K562 (cell line): Measurements from ENCODE around the gene KMT5C. TPM values are rescaled to one million over a fixed set of nuclear protein-coding genes. Genes with fewer than 3 reads are reported as not detected.

Source experiments
- BHLHE40 ChIP-seq: IDR thresholded peaks from 2 replicates; pipeline ENCODE4 v1.6.1; 2011; ENCODE audit warnings: low read length, improper control_type of control experiment
- CAMTA2 ChIP-seq: fragments of 250-450 bp; sonication (Bioruptor Pico); conservative IDR thresholded peaks from 2 replicates; pipeline ENCODE4 v1.5.1; 2022
- CC2D1A ChIP-seq: fragments of 450-650 bp; IDR thresholded peaks from 2 replicates; pipeline ENCODE4 v1.6.1; 2017; ENCODE audit warnings: mild to moderate bottlenecking
- HCFC1 ChIP-seq: IDR thresholded peaks from 2 replicates; pipeline ENCODE4 v1.6.1; 2012; ENCODE audit warnings: low read depth, low read length, improper control_type of control experiment
- MAFG ChIP-seq: fragments of 450-650 bp; conservative IDR thresholded peaks from 2 replicates; pipeline ENCODE4 v1.6.1; 2016; ENCODE audit warnings: missing genetic modification characterization, missing compliant biosample characterization
- NR2C1 ChIP-seq, 2 experiments: fragments of 450-650 bp; IDR thresholded peaks; 2 replicates each; pipeline ENCODE4 v1.6.1; 2017; ENCODE audit warnings: mild to moderate bottlenecking in 2 of 2, antibody characterized with exemption in 1 of 2, inconsistent platforms in 1 of 2, missing compliant biosample characterization in 1 of 2, missing genetic modification characterization in 1 of 2
- POLR2A ChIP-seq: fragments of 450-650 bp; conservative IDR thresholded peaks from 2 replicates; pipeline ENCODE4 v1.6.1; 2016
- ZC3H4 ChIP-seq: sonication (generic); formaldehyde crosslinking; IDR thresholded peaks from 2 replicates; pipeline ENCODE4 v1.9.0; 2021; ENCODE audit warnings: missing genetic modification reagents, borderline replicate concordance
- ZNF584 ChIP-seq: fragments of 200-800 bp; sonication (Bioruptor generic); IDR thresholded peaks from 2 replicates; pipeline ENCODE4 v1.6.1; 2016; ENCODE audit warnings: low read depth, mild to moderate bottlenecking, missing genetic modification characterization, missing compliant biosample characterization
- polyA plus RNA-seq, 8 experiments: library from polyadenylated mRNA; depleted of rRNA in 4 of 8; stranded (reverse) in 5 of 8; unstranded in 3 of 8; fragments of >200 nt; fragmentation: Nextera tagmentation in 2 of 8; fragmentation: Illumina TruSeq in 1 of 8; extraction: Ambion mirVana in 2 of 8; extraction: Trizol in 1 of 8; gene quantifications; 2 replicates each; pipeline versions ENCODE4 v1.2.1 to v1.2.3, GENCODE V29; 2011 to 2014; ENCODE audit warnings: inconsistent platforms in 1 of 8, missing spikeins in 1 of 8
- total RNA-seq, 7 experiments: library from RNA; depleted of rRNA in 6 of 7; stranded (reverse); fragments of >200 nt in 6 of 7; fragmentation: Illumina TruSeq in 2 of 7; extraction: Trizol in 2 of 7; gene quantifications; 2 replicates each; pipeline versions ENCODE4 v1.2.1 to v1.2.3, GENCODE V29; 2011 to 2021; ENCODE audit warnings: low replicate concordance in 1 of 7
- TF ChIP-seq, protein P1 (sequence below), 2 experiments: fragments of 450-650 bp in 1 of 2; sonication (generic) in 1 of 2; formaldehyde crosslinking in 1 of 2; IDR thresholded peaks; 2 replicates each; pipeline versions ENCODE4 v1.7.1 to v1.9.0; 2016 to 2022; ENCODE audit warnings: inconsistent platforms in 1 of 2, mild to moderate bottlenecking in 1 of 2, missing genetic modification reagents in 1 of 2
- TF ChIP-seq, protein P2 (sequence below): fragments of 450-650 bp; IDR thresholded peaks from 2 replicates; pipeline ENCODE4 v1.6.1; 2016; ENCODE audit warnings: mild to moderate bottlenecking
- TF ChIP-seq, protein P3 (sequence below): sonication (generic); formaldehyde crosslinking; IDR thresholded peaks from 2 replicates; pipeline ENCODE4 v1.4.0; 2020; ENCODE audit warnings: mild to moderate bottlenecking, missing genetic modification reagents

Gene KMT5C
- total and polyA plus RNA-seq, 9 of the 15 experiments (the other 6 are each of a cell fraction or from before 2014, with no cell fraction given) = 0.15 to 53.5 (median 16.6) TPM

DNA sequence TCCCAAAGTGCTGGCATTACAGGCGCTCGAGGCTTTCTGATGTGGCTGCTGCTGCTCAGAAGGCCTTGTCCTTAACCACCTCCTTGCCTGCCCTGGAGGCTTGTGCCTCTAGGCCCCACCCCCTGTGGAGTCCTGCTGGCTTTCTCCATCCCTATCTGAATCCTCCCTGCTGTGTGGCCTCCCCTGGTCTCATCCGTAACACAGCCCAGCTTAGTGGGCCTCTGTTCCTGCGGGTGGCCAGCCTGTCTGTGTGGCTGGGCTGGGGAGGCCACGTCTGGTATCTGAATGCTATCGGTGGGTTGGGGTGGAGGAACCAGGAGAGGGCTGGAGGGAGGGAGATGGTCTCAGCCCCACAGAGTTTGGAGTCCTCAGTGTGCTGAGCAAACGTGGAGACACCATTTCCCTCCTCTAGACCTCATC is 50.8 kb downstream of the KMT5C start (continued):
- TF ChIP-seq, protein P1, sequence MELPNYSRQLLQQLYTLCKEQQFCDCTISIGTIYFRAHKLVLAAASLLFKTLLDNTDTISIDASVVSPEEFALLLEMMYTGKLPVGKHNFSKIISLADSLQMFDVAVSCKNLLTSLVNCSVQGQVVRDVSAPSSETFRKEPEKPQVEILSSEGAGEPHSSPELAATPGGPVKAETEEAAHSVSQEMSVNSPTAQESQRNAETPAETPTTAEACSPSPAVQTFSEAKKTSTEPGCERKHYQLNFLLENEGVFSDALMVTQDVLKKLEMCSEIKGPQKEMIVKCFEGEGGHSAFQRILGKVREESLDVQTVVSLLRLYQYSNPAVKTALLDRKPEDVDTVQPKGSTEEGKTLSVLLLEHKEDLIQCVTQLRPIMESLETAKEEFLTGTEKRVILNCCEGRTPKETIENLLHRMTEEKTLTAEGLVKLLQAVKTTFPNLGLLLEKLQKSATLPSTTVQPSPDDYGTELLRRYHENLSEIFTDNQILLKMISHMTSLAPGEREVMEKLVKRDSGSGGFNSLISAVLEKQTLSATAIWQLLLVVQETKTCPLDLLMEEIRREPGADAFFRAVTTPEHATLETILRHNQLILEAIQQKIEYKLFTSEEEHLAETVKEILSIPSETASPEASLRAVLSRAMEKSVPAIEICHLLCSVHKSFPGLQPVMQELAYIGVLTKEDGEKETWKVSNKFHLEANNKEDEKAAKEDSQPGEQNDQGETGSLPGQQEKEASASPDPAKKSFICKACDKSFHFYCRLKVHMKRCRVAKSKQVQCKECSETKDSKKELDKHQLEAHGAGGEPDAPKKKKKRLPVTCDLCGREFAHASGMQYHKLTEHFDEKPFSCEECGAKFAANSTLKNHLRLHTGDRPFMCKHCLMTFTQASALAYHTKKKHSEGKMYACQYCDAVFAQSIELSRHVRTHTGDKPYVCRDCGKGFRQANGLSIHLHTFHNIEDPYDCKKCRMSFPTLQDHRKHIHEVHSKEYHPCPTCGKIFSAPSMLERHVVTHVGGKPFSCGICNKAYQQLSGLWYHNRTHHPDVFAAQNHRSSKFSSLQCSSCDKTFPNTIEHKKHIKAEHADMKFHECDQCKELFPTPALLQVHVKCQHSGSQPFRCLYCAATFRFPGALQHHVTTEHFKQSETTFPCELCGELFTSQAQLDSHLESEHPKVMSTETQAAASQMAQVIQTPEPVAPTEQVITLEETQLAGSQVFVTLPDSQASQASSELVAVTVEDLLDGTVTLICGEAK (IDR thresholded peaks at IDR 0.05) = no peak
- TF ChIP-seq, protein P1 (CRISPR knock-in tag; IDR thresholded peaks at IDR 0.05) = no peak
- TF ChIP-seq ZC3H4 (CRISPR knock-in tag) = no peak
- TF ChIP-seq HCFC1 = no peak
- no peak for TF ChIP-seq CC2D1A
- no peak for TF ChIP-seq NR2C1 (IDR thresholded peaks at IDR 0.05)
- TF ChIP-seq NR2C1 (tag; IDR thresholded peaks at IDR 0.05) = no peak
- TF ChIP-seq, protein P2, sequence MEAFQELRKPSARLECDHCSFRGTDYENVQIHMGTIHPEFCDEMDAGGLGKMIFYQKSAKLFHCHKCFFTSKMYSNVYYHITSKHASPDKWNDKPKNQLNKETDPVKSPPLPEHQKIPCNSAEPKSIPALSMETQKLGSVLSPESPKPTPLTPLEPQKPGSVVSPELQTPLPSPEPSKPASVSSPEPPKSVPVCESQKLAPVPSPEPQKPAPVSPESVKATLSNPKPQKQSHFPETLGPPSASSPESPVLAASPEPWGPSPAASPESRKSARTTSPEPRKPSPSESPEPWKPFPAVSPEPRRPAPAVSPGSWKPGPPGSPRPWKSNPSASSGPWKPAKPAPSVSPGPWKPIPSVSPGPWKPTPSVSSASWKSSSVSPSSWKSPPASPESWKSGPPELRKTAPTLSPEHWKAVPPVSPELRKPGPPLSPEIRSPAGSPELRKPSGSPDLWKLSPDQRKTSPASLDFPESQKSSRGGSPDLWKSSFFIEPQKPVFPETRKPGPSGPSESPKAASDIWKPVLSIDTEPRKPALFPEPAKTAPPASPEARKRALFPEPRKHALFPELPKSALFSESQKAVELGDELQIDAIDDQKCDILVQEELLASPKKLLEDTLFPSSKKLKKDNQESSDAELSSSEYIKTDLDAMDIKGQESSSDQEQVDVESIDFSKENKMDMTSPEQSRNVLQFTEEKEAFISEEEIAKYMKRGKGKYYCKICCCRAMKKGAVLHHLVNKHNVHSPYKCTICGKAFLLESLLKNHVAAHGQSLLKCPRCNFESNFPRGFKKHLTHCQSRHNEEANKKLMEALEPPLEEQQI = no peak
- TF ChIP-seq ZNF584 (CRISPR knock-in tag) = no peak
- no peak for TF ChIP-seq MAFG (tag)
- TF ChIP-seq, protein P3, sequence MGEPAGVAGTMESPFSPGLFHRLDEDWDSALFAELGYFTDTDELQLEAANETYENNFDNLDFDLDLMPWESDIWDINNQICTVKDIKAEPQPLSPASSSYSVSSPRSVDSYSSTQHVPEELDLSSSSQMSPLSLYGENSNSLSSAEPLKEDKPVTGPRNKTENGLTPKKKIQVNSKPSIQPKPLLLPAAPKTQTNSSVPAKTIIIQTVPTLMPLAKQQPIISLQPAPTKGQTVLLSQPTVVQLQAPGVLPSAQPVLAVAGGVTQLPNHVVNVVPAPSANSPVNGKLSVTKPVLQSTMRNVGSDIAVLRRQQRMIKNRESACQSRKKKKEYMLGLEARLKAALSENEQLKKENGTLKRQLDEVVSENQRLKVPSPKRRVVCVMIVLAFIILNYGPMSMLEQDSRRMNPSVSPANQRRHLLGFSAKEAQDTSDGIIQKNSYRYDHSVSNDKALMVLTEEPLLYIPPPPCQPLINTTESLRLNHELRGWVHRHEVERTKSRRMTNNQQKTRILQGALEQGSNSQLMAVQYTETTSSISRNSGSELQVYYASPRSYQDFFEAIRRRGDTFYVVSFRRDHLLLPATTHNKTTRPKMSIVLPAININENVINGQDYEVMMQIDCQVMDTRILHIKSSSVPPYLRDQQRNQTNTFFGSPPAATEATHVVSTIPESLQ (CRISPR knock-in tag) = no peak
- TF ChIP-seq POLR2A = peak; percentile 21; the same call in 1 of the 2 replicates
- TF ChIP-seq BHLHE40 = no peak
- no peak for TF ChIP-seq CAMTA2 (CRISPR knock-in tag)
